DND-41 (cell line): ENCODE data around the gene MORF4L1.

Experiments
- ATAC-seq: fragments of 200-7000 bp; cut with Tn5 transposase; 3 replicates; pipeline ENCODE4 v1.9.1; 2021; ENCODE audit warnings: low read depth; ENCODE audit not compliant: insufficient read depth
- DNase-seq: peaks from one replicate; pipeline ENCODE4 v3.0.0-alpha.2; 2020
- H2AFZ ChIP-seq: 2 replicates; pipeline ENCODE4 v1.6.0; 2012; ENCODE audit warnings: low read depth, low read length
- H3K27ac ChIP-seq: 2 replicates; pipeline ENCODE4 v1.5.1; 2012; ENCODE audit warnings: low read length, inconsistent platforms
- H3K27me3 ChIP-seq: fragments of 200-600 bp; sonication (generic); 2 replicates; pipeline ENCODE4 v1.6.0; 2012; ENCODE audit warnings: low read length, mild to moderate bottlenecking, inconsistent platforms; ENCODE audit not compliant: insufficient read depth, poor library complexity
- H3K36me3 ChIP-seq: 2 replicates; pipeline ENCODE4 v1.5.1; 2012; ENCODE audit warnings: low read length, inconsistent platforms; ENCODE audit not compliant: insufficient read depth
- H3K4me1 ChIP-seq: 2 replicates; pipeline ENCODE4 v1.5.1; 2012; ENCODE audit warnings: mild to moderate bottlenecking, low read length; ENCODE audit not compliant: insufficient read depth
- H3K4me2 ChIP-seq: 2 replicates; pipeline ENCODE4 v1.6.0; 2012; ENCODE audit warnings: mild to moderate bottlenecking, moderate library complexity, low read length, inconsistent platforms; ENCODE audit not compliant: insufficient read depth
- H3K4me3 ChIP-seq, 2 experiments: fragments of 200-600 bp in 1 of 2; shearing (Covaris generic) in 1 of 2; 2 replicates each; pipeline ENCODE4 v1.5.1; 2012 to 2016; ENCODE audit warnings: inconsistent platforms in 2 of 2, low read length in 2 of 2, mild to moderate bottlenecking in 2 of 2, low read depth in 1 of 2, moderate library complexity in 1 of 2
- H3K79me2 ChIP-seq: 2 replicates; pipeline ENCODE4 v1.6.0; 2012; ENCODE audit warnings: low read length, inconsistent platforms; ENCODE audit not compliant: insufficient read depth
- H3K9ac ChIP-seq: 2 replicates; pipeline ENCODE4 v1.6.0; 2012; ENCODE audit warnings: low read depth, mild to moderate bottlenecking, inconsistent platforms, low read length, moderate library complexity
- H3K9me3 ChIP-seq: 2 replicates; pipeline ENCODE4 v1.5.1; 2012; ENCODE audit warnings: low read length, moderate library complexity, mild to moderate bottlenecking, inconsistent platforms; ENCODE audit not compliant: insufficient read depth, severe bottlenecking
- H4K20me1 ChIP-seq: 2 replicates; pipeline ENCODE4 v1.6.0; 2012; ENCODE audit warnings: low read length; ENCODE audit not compliant: insufficient read depth
- EZH2 ChIP-seq: IDR thresholded peaks from 3 replicates; pipeline ENCODE4 v1.6.1; 2012; ENCODE audit warnings: borderline replicate concordance, low read depth, mild to moderate bottlenecking, moderate library complexity, low read length, inconsistent platforms; ENCODE audit not compliant: severe bottlenecking
- TF ChIP-seq, protein P1 (sequence below): IDR thresholded peaks from 2 replicates; pipeline ENCODE4 v1.5.1; 2012; ENCODE audit warnings: borderline replicate concordance, low read length, moderate library complexity, mild to moderate bottlenecking; ENCODE audit not compliant: poor library complexity, severe bottlenecking; ENCODE audit errors: extremely low read depth

The MORF4L1 gene

DNA sequence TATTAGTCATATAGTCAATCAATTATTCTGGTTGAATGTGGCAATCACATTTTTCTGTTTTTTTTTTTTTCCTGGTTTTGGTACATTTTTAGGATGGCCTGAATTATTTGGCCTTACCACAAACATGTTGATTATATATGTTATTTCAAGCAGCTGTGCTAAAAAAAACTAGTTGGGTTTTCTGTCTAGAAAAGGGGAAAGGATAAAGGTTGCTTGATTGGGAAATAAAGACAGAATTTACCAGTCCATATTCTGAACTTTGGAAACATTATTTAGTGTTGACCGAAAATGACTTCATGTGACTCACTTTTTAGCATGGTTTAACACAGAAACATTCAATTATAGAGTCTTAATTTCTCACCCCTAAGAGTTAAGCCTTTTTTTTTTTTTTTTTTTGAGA, 8.1 kb downstream of the MORF4L1 start:
- DNase-seq (no peak), ATAC-seq (no peak)
- no peaks in the 10 kb centered on the region for H3K9me3 ChIP-seq
- no peak overlapping the region for H2AFZ ChIP-seq
- peaks cover 100% of the 10 kb centered on the region for H3K79me2 ChIP-seq
- no peak overlapping the region for H3K4me3 ChIP-seq
- peaks cover 98% of the 10 kb centered on the region for H4K20me1 ChIP-seq
- H3K4me1 ChIP-seq, result peaks cover 26% of the 10 kb centered on the region
- no peak overlapping the region; the same call in 1 of the 2 replicates for H3K4me2 ChIP-seq
- TF ChIP-seq, protein P1, sequence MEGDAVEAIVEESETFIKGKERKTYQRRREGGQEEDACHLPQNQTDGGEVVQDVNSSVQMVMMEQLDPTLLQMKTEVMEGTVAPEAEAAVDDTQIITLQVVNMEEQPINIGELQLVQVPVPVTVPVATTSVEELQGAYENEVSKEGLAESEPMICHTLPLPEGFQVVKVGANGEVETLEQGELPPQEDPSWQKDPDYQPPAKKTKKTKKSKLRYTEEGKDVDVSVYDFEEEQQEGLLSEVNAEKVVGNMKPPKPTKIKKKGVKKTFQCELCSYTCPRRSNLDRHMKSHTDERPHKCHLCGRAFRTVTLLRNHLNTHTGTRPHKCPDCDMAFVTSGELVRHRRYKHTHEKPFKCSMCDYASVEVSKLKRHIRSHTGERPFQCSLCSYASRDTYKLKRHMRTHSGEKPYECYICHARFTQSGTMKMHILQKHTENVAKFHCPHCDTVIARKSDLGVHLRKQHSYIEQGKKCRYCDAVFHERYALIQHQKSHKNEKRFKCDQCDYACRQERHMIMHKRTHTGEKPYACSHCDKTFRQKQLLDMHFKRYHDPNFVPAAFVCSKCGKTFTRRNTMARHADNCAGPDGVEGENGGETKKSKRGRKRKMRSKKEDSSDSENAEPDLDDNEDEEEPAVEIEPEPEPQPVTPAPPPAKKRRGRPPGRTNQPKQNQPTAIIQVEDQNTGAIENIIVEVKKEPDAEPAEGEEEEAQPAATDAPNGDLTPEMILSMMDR, result no peak
- no peak for TF ChIP-seq EZH2
- H3K9ac ChIP-seq, result no peak overlapping the region
- H3K27ac ChIP-seq, result no peak overlapping the region
- no peaks in the 10 kb centered on the region for H3K27me3 ChIP-seq
- peaks cover 69% of the 10 kb centered on the region for H3K36me3 ChIP-seq

DNA sequence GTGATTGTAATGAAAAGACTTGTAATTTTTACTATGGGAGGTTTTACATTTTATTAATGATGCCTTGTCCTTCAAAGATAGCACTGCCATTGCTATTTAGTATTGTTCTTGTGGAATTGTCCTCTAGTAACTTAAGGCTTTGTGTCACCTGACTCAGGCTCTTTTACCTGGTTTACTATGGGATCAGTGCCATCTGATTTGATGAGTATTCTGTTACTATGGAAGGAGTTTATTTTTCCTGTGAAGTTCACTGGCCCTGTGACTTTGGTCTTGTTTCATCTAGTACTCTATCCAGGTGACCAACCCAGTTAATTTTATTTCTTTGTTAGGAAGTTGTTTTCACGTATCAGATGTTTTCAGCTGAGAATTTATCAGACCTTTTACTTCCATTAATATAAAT, 9.0 kb downstream of the MORF4L1 start:
- Histone ChIP-seq H3K79me2 (peaks cover 98% of the 10 kb centered on the region), H3K4me2 (no peak overlapping the region), H3K9me3 (no peaks in the 10 kb centered on the region), H3K36me3 (peaks cover 76% of the 10 kb centered on the region), H3K4me1 (peaks cover 17% of the 10 kb centered on the region), H3K27me3 (no peaks in the 10 kb centered on the region), H3K27ac (no peak overlapping the region), H3K9ac (no peak overlapping the region), H2AFZ (no peak overlapping the region), H4K20me1 (peaks cover 95% of the 10 kb centered on the region), H3K4me3 (no peak overlapping the region)
- no peak for DNase-seq
- ATAC-seq, result no peak
- TF ChIP-seq EZH2, result no peak
- TF ChIP-seq, protein P1, result no peak

GRCh38 chr15:78889000-78889399, 16.3 kb downstream of the MORF4L1 start:
- Histone ChIP-seq H3K4me1 (no peaks in the 10 kb centered on the region), H3K9ac (no peak overlapping the region), H3K4me2 (no peak overlapping the region), H3K36me3 (peaks cover 95% of the 10 kb centered on the region), H3K9me3 (no peaks in the 10 kb centered on the region), H3K79me2 (peaks cover 92% of the 10 kb centered on the region), H3K4me3 (no peak overlapping the region), H3K27me3 (no peaks in the 10 kb centered on the region), H3K27ac (no peak overlapping the region), H4K20me1 (peaks cover 51% of the 10 kb centered on the region), H2AFZ (no peak overlapping the region)
- no peak for TF ChIP-seq EZH2
- TF ChIP-seq, protein P1, result no peak
- ATAC-seq (no peak), DNase-seq (no peak)

DNA sequence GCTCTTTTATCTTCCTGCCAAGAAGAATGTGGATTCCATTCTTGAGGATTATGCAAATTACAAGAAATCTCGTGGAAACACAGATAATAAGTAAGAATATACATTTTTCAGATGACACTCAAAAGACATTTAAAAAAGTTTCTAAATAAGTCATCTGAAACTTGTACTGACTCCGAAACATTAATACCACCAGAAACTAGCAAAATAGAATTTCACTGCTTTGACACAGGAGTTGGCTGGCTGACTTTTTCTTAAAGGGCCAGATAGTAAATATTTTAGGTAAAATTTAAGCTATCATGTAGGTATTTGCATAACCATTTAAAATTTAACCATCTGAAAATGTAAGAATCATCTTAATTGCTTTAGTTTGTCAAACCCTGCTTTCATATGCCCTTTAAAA, 20.8 kb downstream of the MORF4L1 start:
- Histone ChIP-seq H3K27ac (no peak overlapping the region), H2AFZ (no peak overlapping the region), H3K36me3 (peaks cover 95% of the 10 kb centered on the region), H3K4me3 (no peak overlapping the region), H3K4me2 (no peak overlapping the region), H3K27me3 (no peaks in the 10 kb centered on the region), H3K9me3 (no peaks in the 10 kb centered on the region), H3K4me1 (no peaks in the 10 kb centered on the region), H3K79me2 (peaks cover 76% of the 10 kb centered on the region), H3K9ac (no peak overlapping the region), H4K20me1 (peaks cover 26% of the 10 kb centered on the region)
- DNase-seq (no peak), ATAC-seq (no peak)
- TF ChIP-seq EZH2, result no peak
- TF ChIP-seq, protein P1, result no peak
